PFSK-1 (cell line): ENCODE data around the gene CNTNAP2.

Experiments
- POLR2AphosphoS5 ChIP-seq: IDR thresholded peaks from 2 replicates; pipeline ENCODE4 v1.6.1; 2012; ENCODE audit warnings: low read depth, mild to moderate bottlenecking, control low read depth, low read length, moderate library complexity
- REST ChIP-seq, 2 experiments: IDR thresholded peaks; 2 replicates each; pipeline versions ENCODE4 v1.6.1 to v1.8.0; 2011 to 2012; ENCODE audit warnings: low read depth in 2 of 2, low read length in 2 of 2, control low read depth in 1 of 2, inconsistent platforms in 1 of 2, mild to moderate bottlenecking in 1 of 2, moderate library complexity in 1 of 2; ENCODE audit not compliant: insufficient read depth in 1 of 2

- TF ChIP-seq REST (IDR thresholded peaks at IDR 0.05; ENCODE audit: insufficient read depth in 1 of 2, low read depth in 2 of 2, low read length in 2 of 2), result no peak
- no peak for TF ChIP-seq POLR2AphosphoS5
These were observed 539.6 kb downstream of the CNTNAP2 start for GRCh38 chr7:146655928-146656797.
